GM12801 (cell line): ENCODE data around the gene UBE2S.

ENCODE experiments used
- CTCF ChIP-seq: IDR thresholded peaks from one replicate; pipeline ENCODE4 v1.5.1; 2011; ENCODE audit warnings: control low read depth; ENCODE audit not compliant: insufficient read length; ENCODE audit errors: extremely low read depth

The UBE2S gene

GRCh38 chr19:55350620-55351315 is 56.8 kb downstream of the UBE2S start:
- no peak for TF ChIP-seq CTCF
